Cardiac fibroblast (primary cell): ENCODE data around the gene BLNK.

Experiments used
- DNase-seq, 2 donors: peaks; one replicate each; pipeline versions ENCODE4 v3.0.0 to v3.0.0-alpha.2; 2010; ENCODE audit warnings: low read depth in 2 of 2
- H3K4me3 ChIP-seq, 2 donors: replicated peaks in 1 of 2; 1 replicate in 1 of 2; 2 replicates in 1 of 2; pipeline ENCODE4 v1.5.1; 2011; ENCODE audit warnings: low read depth in 2 of 2, low read length in 2 of 2, mild to moderate bottlenecking in 2 of 2, moderate library complexity in 1 of 2
- TF ChIP-seq, protein P1 (sequence below): IDR thresholded peaks from one replicate; pipeline ENCODE4 v1.5.1; 2011; ENCODE audit warnings: low read depth, mild to moderate bottlenecking, low read length, inconsistent platforms

The BLNK gene

DNA sequence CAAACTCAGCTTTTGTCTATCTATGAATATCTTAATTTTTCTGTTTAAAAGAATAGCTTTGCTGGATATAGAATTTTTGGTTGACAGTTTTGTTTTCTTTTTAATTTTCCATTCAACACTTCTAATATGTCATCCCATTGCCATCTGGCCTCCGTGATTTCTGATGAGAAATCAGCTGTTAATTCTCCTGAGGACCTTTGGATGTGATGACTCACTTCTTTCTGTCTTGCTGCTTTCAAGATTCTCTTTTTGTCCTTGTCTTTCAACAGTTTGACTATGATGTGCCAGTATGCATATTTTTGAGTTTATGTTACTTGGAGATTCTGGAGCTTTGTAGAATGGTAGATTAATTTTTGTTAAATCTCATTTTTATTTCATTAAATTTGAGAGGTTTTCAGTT is 102.8 kb downstream of the BLNK start:
- TF ChIP-seq, protein P1, sequence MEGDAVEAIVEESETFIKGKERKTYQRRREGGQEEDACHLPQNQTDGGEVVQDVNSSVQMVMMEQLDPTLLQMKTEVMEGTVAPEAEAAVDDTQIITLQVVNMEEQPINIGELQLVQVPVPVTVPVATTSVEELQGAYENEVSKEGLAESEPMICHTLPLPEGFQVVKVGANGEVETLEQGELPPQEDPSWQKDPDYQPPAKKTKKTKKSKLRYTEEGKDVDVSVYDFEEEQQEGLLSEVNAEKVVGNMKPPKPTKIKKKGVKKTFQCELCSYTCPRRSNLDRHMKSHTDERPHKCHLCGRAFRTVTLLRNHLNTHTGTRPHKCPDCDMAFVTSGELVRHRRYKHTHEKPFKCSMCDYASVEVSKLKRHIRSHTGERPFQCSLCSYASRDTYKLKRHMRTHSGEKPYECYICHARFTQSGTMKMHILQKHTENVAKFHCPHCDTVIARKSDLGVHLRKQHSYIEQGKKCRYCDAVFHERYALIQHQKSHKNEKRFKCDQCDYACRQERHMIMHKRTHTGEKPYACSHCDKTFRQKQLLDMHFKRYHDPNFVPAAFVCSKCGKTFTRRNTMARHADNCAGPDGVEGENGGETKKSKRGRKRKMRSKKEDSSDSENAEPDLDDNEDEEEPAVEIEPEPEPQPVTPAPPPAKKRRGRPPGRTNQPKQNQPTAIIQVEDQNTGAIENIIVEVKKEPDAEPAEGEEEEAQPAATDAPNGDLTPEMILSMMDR: no peak
- peak in 1 of 2 donors; percentile 37 for DNase-seq
- H3K4me3 ChIP-seq: no peak overlapping the region

DNA sequence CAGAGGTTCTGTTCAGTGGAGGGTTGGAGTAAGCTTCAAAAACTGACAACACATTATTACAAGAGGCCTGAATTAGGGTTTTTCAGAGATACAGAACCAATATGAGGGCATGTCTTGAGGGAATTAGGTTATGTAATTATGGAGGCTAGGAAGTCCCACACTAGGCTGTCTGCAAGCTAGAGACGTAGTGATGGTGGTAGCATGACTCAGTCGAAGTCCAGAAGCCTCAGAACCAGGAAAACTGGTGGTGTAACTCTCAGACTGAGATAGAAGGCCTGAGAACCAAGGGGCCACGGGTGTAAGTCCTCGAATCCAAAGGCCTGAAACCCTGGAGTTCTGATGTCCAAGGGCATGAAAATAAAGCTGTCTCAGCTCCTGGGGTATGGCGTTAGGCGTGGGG is 105.6 kb downstream of the BLNK start:
- TF ChIP-seq, protein P1: no peak
- H3K4me3 ChIP-seq: no peak overlapping the region
- no peak for DNase-seq

DNA sequence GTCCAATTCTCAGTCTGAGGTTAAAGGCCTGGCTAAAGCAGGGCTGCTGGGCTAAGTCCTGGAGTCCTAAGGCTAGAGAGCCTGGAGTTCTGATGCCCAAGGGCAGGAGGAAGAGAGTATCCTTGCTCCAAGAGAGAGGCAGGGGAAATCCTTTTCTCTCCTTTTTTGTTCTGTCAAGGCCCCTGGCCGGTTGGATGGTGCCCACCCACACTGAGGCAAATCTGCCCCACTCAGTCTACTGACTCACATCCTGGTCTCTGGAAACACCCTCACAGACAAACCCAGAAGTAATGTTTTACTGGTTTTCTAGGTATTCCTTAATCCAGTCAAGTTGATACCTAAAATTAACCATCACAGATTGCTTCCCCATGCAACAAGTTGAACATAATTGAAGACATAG is 118.3 kb downstream of the BLNK start:
- no peak for DNase-seq
- TF ChIP-seq, protein P1: no peak
- no peak overlapping the region for H3K4me3 ChIP-seq

DNA sequence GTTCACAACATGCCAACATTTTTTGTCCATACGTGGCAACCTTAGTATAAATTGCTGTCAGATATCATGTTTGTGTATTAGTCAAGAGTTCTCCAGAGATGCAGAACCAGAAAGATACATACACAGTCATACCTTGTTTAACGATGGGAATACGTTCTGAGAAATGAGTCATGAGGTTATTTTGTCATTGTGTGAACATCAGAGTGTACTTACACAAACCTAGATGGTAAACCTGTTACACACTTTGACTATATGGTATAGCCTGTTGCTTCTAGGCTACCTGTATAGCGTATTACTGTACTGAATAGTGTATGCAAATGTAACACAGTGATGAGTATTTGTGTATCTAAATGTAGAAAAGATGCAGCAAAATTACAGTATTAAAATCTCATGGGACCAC is 118.9 kb downstream of the BLNK start:
- TF ChIP-seq, protein P1: no peak
- peak in 1 of 2 donors; percentile 17 for DNase-seq
- no peak overlapping the region for H3K4me3 ChIP-seq
